Activated CD4-positive, alpha-beta T cell treated with anti-CD3 and anti-CD28 coated beads for 36 hours (primary cell): ENCODE measurements around the gene TP53I3. TPM values are rescaled to one million over a fixed set of nuclear protein-coding genes. Genes with fewer than 3 reads are reported as not detected.
"Not testable (repeated sequence)": the region's sequence is repeated elsewhere in the genome, so short reads cannot be mapped to it uniquely, and the experiment has no call there.

Experiments used
- ATAC-seq: fragments of 200-7000 bp; cut with Tn5 transposase; one replicate; pipeline ENCODE4 v1.10.0; 2021; ENCODE audit warnings: mild to moderate bottlenecking, moderate library complexity
- CTCF ChIA-PET: fragments of 350-600 bp; sonication (Branson Sonifier 250); formaldehyde crosslinking; loops from one replicate; lab custom pipeline; 2021; ENCODE audit warnings: antibody characterized with exemption; lab: Charles Lee
- POLR2A ChIA-PET: fragments of 350-600 bp; sonication (Branson Sonifier 250); formaldehyde crosslinking; loops from one replicate; lab custom pipeline; 2021; ENCODE audit warnings: antibody characterized with exemption, inconsistent platforms; lab: Charles Lee
- DNase-seq: peaks from one replicate; pipeline ENCODE4 v3.0.0-alpha.2; 2020
- H3K27ac Mint-ChIP-seq: one replicate; pipeline ENCODE4 v1.8.0; 2021; ENCODE audit warnings: mixed read lengths
- H3K27me3 Mint-ChIP-seq: one replicate; pipeline ENCODE4 v1.8.0; 2021; ENCODE audit warnings: mixed read lengths
- H3K36me3 Mint-ChIP-seq: one replicate; pipeline ENCODE4 v1.8.0; 2021; ENCODE audit warnings: low read depth, mixed read lengths
- H3K4me1 Mint-ChIP-seq: one replicate; pipeline ENCODE4 v1.8.0; 2021; ENCODE audit warnings: mixed read lengths
- H3K4me3 Mint-ChIP-seq: one replicate; pipeline ENCODE4 v1.8.0; 2021; ENCODE audit warnings: mild to moderate bottlenecking, moderate library complexity, mixed read lengths
- H3K9me3 Mint-ChIP-seq: one replicate; pipeline ENCODE4 v1.8.0; 2021; ENCODE audit warnings: low read depth, mixed read lengths
- intact Hi-C, 2 experiments: fragments of 100-400 bp; cut with DNase I in 1 of 2; cut with micrococcal nuclease in 1 of 2; formaldehyde crosslinking; loops; one replicate each; pipeline versions ENCODE4 v1.14.2 to v1.15.1; 2022 to 2024; cut with DNase I, micrococcal nuclease
- total RNA-seq, 2 experiments: library from RNA; stranded (reverse); gene quantifications; one replicate each; pipeline ENCODE4 v1.2.3, GENCODE V29; 2021

TP53I3 gene
- total RNA-seq, 2 experiments from 2014 or later: 1.0 to 1.2 TPM

GRCh38 chr2:24046599-24046929, 38.1 kb downstream of the TP53I3 start:
- DNase-seq: no peak
- peak overlapping the region; percentile 91 for H3K27ac Mint-ChIP-seq
- ChIA-PET CTCF (interaction anchor here (1.8 to 2.1 kb wide), 2 partner anchors 37 to 119 kb away, joined by 12 to 14 read pairs; partner anchors contain the start of genes ATAD2B and TP53I3), POLR2A (interaction anchor here (0.6 to 1.9 kb wide), 2 partner anchors 30 to 310 kb away, joined by 4 to 34 read pairs; partner anchors contain the start of gene SF3B6)
- peaks cover 1% of the 10 kb centered on the region for H3K36me3 Mint-ChIP-seq
- intact Hi-C loops: loop anchor here (2.0 to 5.0 kb wide), 3 partner anchors 38 to 444 kb away; partner anchors contain the start of genes NCOA1 (in 1 of the 2), TP53I3 (in 1 of the 2) and UBXN2A (in 1 of the 2)
- no peaks in the 10 kb centered on the region for H3K9me3 Mint-ChIP-seq
- H3K27me3 Mint-ChIP-seq: peaks cover 5% of the 10 kb centered on the region
- peaks cover 25% of the 10 kb centered on the region for H3K4me1 Mint-ChIP-seq
- peak overlapping the region; percentile 88 for H3K4me3 Mint-ChIP-seq
- ATAC-seq: no peak

- Mint-ChIP-seq H3K4me1 (peaks cover 25% of the 10 kb centered on the region), H3K9me3 (no peaks in the 10 kb centered on the region), H3K27me3 (peaks cover 5% of the 10 kb centered on the region), H3K4me3 (peak overlapping the region; percentile 88), H3K27ac (peak overlapping the region; percentile 31), H3K36me3 (peaks cover 1% of the 10 kb centered on the region)
- ChIA-PET CTCF (interaction anchor here (0.6 to 2.1 kb wide), 2 partner anchors 119 to 683 kb away, joined by 3 to 12 read pairs; partner anchors contain the start of gene ATAD2B), POLR2A (interaction anchor here (1.0 kb wide), 1 partner anchor 119 kb away, joined by 3 read pairs; the partner anchor contains the start of gene ATAD2B)
- no peak for DNase-seq
- no peak for ATAC-seq
- intact Hi-C loops: loop anchor here (2.0 to 5.0 kb wide), 3 partner anchors 39 to 445 kb away; partner anchors contain the start of genes NCOA1 (in 1 of the 2), TP53I3 (in 1 of the 2) and UBXN2A (in 1 of the 2)
Observed at GRCh38 chr2:24045511-24046508, 38.8 kb downstream of the TP53I3 start.

- H3K4me1 Mint-ChIP-seq: peaks cover 22% of the 10 kb centered on the region
- ATAC-seq, H3K27ac Mint-ChIP-seq, H3K4me3 Mint-ChIP-seq, H3K27me3 Mint-ChIP-seq, H3K9me3 Mint-ChIP-seq, intact Hi-C loops, POLR2A ChIA-PET, DNase-seq: not testable (repeated sequence)
- CTCF ChIA-PET: interaction anchor here (0.6 kb wide), 1 partner anchor 294 kb away, joined by 4 read pairs; no protein-coding TSS in a partner anchor
- H3K36me3 Mint-ChIP-seq: peaks cover 14% of the 10 kb centered on the region
Observed at GRCh38 chr2:24043133-24043532, 41.5 kb downstream of the TP53I3 start.

GRCh38 chr2:24040511-24040910, 44.1 kb downstream of the TP53I3 start:
- no peak for DNase-seq
- Mint-ChIP-seq H3K9me3 (no peaks in the 10 kb centered on the region), H3K27ac (no peak overlapping the region), H3K4me3 (no peak overlapping the region), H3K36me3 (peaks cover 27% of the 10 kb centered on the region), H3K27me3 (no peaks in the 10 kb centered on the region), H3K4me1 (peaks cover 20% of the 10 kb centered on the region)
- ChIA-PET POLR2A (no interaction called here), CTCF (no interaction called here)
- intact Hi-C loops: no loop called here
- ATAC-seq: no peak

GRCh38 chr2:24038786-24039499, 45.7 kb downstream of the TP53I3 start:
- Mint-ChIP-seq H3K9me3 (no peaks in the 10 kb centered on the region), H3K36me3 (peaks cover 29% of the 10 kb centered on the region), H3K27ac (no peak overlapping the region), H3K4me3 (no peak overlapping the region), H3K4me1 (peaks cover 15% of the 10 kb centered on the region), H3K27me3 (no peaks in the 10 kb centered on the region)
- ATAC-seq: no peak
- no peak for DNase-seq
- CTCF ChIA-PET: no interaction called here
- POLR2A ChIA-PET: no interaction called here
- intact Hi-C loops: no loop called here

Other genes with a start within 250 kb of the TP53I3 start
- gene ATAD2B, start 157.7 kb downstream of the TP53I3 start, total RNA-seq: 10 to 100 TPM; 10.9 to 12.7 TPM
- gene UBXN2A, start 144.4 kb downstream of the TP53I3 start, total RNA-seq: 10 to 100 TPM in 1 of 2 experiments, 1 to 10 TPM in 1; 9.1 to 10.5 TPM
- not detected for gene MFSD2B, start 74.7 kb downstream of the TP53I3 start, total RNA-seq
- 10 to 100 TPM; 13.2 to 21.5 TPM for gene WDCP, start 37.4 kb downstream of the TP53I3 start, total RNA-seq
- gene FKBP1B, start 35.1 kb downstream of the TP53I3 start, total RNA-seq: 1 to 10 TPM; 1.4 to 1.7 TPM
- 100 to 1,000 TPM; 128 to 143 TPM for gene SF3B6, start 8.5 kb downstream of the TP53I3 start, total RNA-seq
- gene PFN4, start 38.5 kb upstream of the TP53I3 start, total RNA-seq: under 1 TPM in 1 of 2 experiments, not detected in 1; 0.30 TPM
- 10 to 100 TPM in 1 of 2 experiments, 1 to 10 TPM in 1; 5.2 to 10.5 TPM for gene FAM228B, start 38.6 kb upstream of the TP53I3 start, total RNA-seq
- under 1 TPM; 0.16 to 0.28 TPM for gene FAM228A, start 90.2 kb upstream of the TP53I3 start, total RNA-seq